ENCODE data around the gene ZNF697.
"Not testable (repeated sequence)": the region's sequence is repeated elsewhere in the genome, so short reads cannot be mapped to it uniquely, and the experiment has no call there.

The ZNF697 gene

DNA sequence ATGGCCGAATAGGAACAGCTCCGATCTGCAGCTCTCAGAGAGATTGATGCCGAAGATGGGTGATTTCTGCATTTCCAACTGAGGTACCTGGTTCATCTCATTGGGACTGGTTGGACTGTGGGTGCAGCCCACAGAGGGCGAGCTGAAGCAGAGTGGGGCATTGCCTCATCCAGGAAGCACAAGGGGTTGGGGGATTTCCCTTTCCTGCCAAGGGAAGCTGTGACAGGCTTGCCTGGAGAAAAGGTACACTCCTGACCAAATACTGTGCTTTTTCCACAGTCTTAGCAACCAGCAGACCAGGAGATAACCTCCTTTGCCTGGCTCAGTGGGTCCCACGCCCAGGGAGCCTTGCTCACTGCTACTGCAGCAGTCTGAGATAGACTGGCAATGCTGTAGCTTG lies 74.2 kb downstream of the ZNF697 start:
- Mint-ChIP-seq H3K9me3 (peaks cover 6% of the 10 kb centered on the region), H3K36me3 (no peaks in the 10 kb centered on the region), H3K4me1 (no peaks in the 10 kb centered on the region), H3K4me3 (no peak overlapping the region), H3K27ac (no peak overlapping the region), H3K27me3 (peaks cover 10% of the 10 kb centered on the region)

DNA sequence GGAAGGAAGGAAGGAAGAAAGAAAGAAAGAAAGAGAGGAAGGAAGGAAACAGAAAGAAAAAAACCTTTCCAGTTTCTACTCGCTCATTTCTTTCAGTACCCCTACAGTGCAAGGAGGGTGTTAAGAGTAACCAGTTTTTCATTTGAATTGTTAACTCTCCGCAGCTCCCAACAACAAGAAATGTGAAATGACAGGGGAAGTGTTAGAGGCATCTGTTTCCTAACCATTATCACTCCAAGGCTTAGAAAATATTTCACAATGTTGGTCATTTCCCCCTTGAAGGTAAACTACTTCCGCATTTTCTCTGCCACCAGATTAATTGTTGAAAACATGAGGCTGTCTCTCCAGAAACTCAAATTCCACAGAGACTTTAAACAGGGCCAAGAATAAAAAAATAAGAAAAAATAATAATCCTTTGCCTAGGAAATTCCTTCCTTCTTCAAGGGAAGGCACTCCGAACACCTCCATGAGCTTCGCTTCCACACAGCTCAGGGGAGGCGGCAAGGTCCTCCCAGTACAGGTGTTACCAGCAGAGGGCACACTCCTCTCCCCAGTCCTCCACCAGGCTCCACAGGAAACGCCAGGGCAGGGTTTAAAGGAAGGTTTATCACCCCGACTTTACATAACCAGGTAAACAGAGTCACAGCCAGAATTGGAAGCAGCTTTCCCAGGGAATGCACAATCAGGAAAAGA lies 78.0 kb downstream of the ZNF697 start:
- H3K36me3 Mint-ChIP-seq, H3K27ac Mint-ChIP-seq, H3K9me3 Mint-ChIP-seq, H3K4me1 Mint-ChIP-seq, H3K4me3 Mint-ChIP-seq: not testable (repeated sequence)
- H3K27me3 Mint-ChIP-seq: peaks cover 16% of the 10 kb centered on the region

All from activated naive CD4-positive, alpha-beta T cell treated with anti-CD3 and anti-CD28 coated beads, Interleukin-2, amount 50 U/mL, for 24 hours (primary cell).